Uterus (tissue), 2 donors: Measurements from ENCODE around the gene CTTN.

Experiments used
- CTCF ChIP-seq, 4 experiments: fragments of 200-600 bp in 2 of 4; fragments of 450-650 bp in 2 of 4; sonication (generic) in 2 of 4; IDR thresholded peaks; one replicate each; pipeline ENCODE4 v1.5.1; 2016 to 2019; ENCODE audit warnings: antibody characterized with exemption in 4 of 4, mild to moderate bottlenecking in 2 of 4, moderate library complexity in 1 of 4
- POLR2A ChIP-seq, 2 donors: fragments of 450-650 bp; IDR thresholded peaks; one replicate each; pipeline ENCODE4 v1.6.1; 2016; ENCODE audit warnings: antibody characterized with exemption in 2 of 2, mild to moderate bottlenecking in 1 of 2, moderate library complexity in 1 of 2

- no peak for TF ChIP-seq CTCF (IDR thresholded peaks at IDR 0.05)
- TF ChIP-seq POLR2A (IDR thresholded peaks at IDR 0.05), result no peak
These were observed 71.8 kb downstream of the CTTN start for GRCh38 chr11:70470127-70470526.
